ENCODE results near the gene SLC25A33. TPM values are rescaled to one million over a fixed set of nuclear protein-coding genes. Genes with fewer than 3 reads are reported as not detected.

The SLC25A33 gene
- total RNA-seq, 2 donors from 2014 or later, result 4.1 to 12.3 TPM

GRCh38 chr1:9495854-9496374, 43.4 kb upstream of the SLC25A33 start:
- no peak overlapping the region for H3K27ac ChIP-seq
- TF ChIP-seq, protein P1, sequence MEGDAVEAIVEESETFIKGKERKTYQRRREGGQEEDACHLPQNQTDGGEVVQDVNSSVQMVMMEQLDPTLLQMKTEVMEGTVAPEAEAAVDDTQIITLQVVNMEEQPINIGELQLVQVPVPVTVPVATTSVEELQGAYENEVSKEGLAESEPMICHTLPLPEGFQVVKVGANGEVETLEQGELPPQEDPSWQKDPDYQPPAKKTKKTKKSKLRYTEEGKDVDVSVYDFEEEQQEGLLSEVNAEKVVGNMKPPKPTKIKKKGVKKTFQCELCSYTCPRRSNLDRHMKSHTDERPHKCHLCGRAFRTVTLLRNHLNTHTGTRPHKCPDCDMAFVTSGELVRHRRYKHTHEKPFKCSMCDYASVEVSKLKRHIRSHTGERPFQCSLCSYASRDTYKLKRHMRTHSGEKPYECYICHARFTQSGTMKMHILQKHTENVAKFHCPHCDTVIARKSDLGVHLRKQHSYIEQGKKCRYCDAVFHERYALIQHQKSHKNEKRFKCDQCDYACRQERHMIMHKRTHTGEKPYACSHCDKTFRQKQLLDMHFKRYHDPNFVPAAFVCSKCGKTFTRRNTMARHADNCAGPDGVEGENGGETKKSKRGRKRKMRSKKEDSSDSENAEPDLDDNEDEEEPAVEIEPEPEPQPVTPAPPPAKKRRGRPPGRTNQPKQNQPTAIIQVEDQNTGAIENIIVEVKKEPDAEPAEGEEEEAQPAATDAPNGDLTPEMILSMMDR (IDR thresholded peaks at IDR 0.05), result no peak
- H3K36me3 ChIP-seq, result no peaks in the 10 kb centered on the region
- no peak overlapping the region for H3K4me3 ChIP-seq
- ATAC-seq (ENCODE audit: insufficient number of reproducible peaks, low FRiP score, low read depth) (no peak), DNase-seq (ENCODE audit: low spot score) (no peak)
- peaks cover 0 to 3% of the 10 kb centered on the region in 2 donors for H3K4me1 ChIP-seq (ENCODE audit: control insufficient read depth in 1 of 2, low read depth in 2 of 2)
- H3K9me3 ChIP-seq, result no peaks in the 10 kb centered on the region
- no peaks in the 10 kb centered on the region for H3K27me3 ChIP-seq (replicated peaks; ENCODE audit: insufficient read depth)

DNA sequence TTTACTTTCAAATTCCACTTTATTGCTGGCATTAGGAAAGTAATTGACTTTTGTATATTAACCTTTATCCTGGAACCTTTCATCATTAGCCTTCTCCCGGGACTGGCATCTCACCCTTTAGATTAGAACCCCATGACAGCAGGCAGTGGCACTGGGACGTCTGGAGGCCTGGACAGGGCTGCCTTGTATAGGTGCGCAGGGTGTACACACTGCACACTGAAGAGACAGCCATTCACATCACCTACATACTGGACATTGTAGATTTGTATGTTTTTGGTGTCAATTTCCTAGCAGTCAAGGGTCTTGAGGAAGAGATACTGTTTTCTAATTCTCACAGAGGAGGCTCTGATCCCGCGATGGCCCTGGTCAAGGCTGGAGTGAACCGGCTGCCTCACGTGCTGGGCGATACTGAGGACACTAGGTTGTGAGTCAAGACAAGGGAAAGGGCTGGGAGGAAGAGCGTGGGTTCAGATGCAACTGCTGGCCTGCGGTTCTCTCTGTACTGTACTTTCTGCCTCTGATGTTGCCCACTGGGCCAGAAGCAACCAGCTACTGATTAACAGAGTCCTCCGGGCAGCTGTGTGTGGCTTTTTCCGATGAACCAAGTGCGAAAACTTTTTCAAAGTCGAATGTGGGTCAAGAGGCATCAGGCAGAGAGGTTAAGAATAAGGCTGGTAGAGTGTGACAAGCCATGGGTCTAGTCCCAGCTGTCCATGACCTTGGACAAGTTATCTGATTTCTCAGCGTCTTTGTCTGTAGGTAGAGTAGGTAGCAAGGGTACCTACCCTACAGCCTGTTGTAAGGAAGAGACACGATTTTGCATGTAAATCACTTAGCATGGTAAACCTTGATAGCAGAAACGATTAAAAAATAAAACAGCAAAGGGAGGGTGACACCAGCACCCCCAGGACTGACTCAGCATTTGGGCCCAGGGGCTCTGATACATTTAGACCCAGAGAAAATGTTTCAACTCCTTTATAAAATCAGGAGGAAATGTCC, 38.2 kb upstream of the SLC25A33 start:
- Histone ChIP-seq H3K36me3 (no peaks in the 10 kb centered on the region), H3K4me1 (ENCODE audit: control insufficient read depth in 1 of 2, low read depth in 2 of 2) (peaks cover 0 to 6% of the 10 kb centered on the region in 2 donors), H3K27me3 (replicated peaks; ENCODE audit: insufficient read depth) (no peaks in the 10 kb centered on the region), H3K9me3 (no peaks in the 10 kb centered on the region), H3K4me3 (no peak overlapping the region), H3K27ac (no peak overlapping the region)
- TF ChIP-seq, protein P1 (IDR thresholded peaks at IDR 0.05), result no peak
- no peak for DNase-seq (ENCODE audit: low spot score)
- no peak for ATAC-seq (ENCODE audit: insufficient number of reproducible peaks, low FRiP score, low read depth)

GRCh38 chr1:9503001-9503675, 36.1 kb upstream of the SLC25A33 start:
- H3K4me1 ChIP-seq (ENCODE audit: control insufficient read depth in 1 of 2, low read depth in 2 of 2), result peaks cover 0 to 6% of the 10 kb centered on the region in 2 donors
- H3K4me3 ChIP-seq, result peak overlapping the region; percentile 34
- no peaks in the 10 kb centered on the region for H3K36me3 ChIP-seq
- no peaks in the 10 kb centered on the region for H3K27me3 ChIP-seq (replicated peaks; ENCODE audit: insufficient read depth)
- no peak for ATAC-seq (ENCODE audit: insufficient number of reproducible peaks, low FRiP score, low read depth)
- no peak for DNase-seq (ENCODE audit: low spot score)
- TF ChIP-seq, protein P1 (IDR thresholded peaks at IDR 0.05), result no peak
- no peaks in the 10 kb centered on the region for H3K9me3 ChIP-seq
- H3K27ac ChIP-seq, result no peak overlapping the region

DNA sequence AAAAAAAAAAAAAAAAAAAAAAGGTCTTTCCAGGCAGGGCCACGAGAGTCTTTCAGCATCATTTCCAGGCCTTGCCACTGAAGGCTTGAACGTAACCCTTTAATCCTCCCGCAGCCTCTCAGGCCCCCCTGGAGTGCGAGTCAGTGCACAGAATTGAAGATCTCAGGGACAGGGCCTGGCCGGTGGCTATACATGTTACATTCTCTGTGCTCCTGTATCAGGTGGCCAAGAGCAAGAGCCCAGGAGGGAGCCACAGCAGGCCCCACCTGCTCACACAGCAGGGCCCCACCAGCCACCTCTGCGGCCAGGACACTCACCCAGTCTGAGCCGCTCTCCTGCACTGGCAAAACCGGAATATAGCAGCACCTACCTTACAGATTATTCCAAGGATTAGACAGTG, 34.1 kb upstream of the SLC25A33 start:
- Histone ChIP-seq H3K27ac (no peak overlapping the region), H3K4me3 (no peak overlapping the region), H3K36me3 (no peaks in the 10 kb centered on the region), H3K9me3 (no peaks in the 10 kb centered on the region), H3K27me3 (replicated peaks; ENCODE audit: insufficient read depth) (no peaks in the 10 kb centered on the region), H3K4me1 (ENCODE audit: control insufficient read depth in 1 of 2, low read depth in 2 of 2) (peaks cover 0 to 6% of the 10 kb centered on the region in 2 donors)
- ATAC-seq (ENCODE audit: insufficient number of reproducible peaks, low FRiP score, low read depth), result no peak
- DNase-seq (ENCODE audit: low spot score), result no peak
- TF ChIP-seq, protein P1 (IDR thresholded peaks at IDR 0.05), result no peak

- Histone ChIP-seq H3K4me3 (no peak overlapping the region), H3K36me3 (no peaks in the 10 kb centered on the region), H3K9me3 (no peaks in the 10 kb centered on the region), H3K27me3 (replicated peaks; ENCODE audit: insufficient read depth) (no peaks in the 10 kb centered on the region), H3K27ac (no peak overlapping the region), H3K4me1 (ENCODE audit: control insufficient read depth in 1 of 2, low read depth in 2 of 2) (peaks cover 0 to 6% of the 10 kb centered on the region in 2 donors)
- DNase-seq (ENCODE audit: low spot score) (no peak), ATAC-seq (ENCODE audit: insufficient number of reproducible peaks, low FRiP score, low read depth) (no peak)
- TF ChIP-seq, protein P1 (IDR thresholded peaks at IDR 0.05), result no peak
Observed at GRCh38 chr1:9506901-9507300, 32.4 kb upstream of the SLC25A33 start.
